Measurements from ENCODE around the gene OPCML.

DNA sequence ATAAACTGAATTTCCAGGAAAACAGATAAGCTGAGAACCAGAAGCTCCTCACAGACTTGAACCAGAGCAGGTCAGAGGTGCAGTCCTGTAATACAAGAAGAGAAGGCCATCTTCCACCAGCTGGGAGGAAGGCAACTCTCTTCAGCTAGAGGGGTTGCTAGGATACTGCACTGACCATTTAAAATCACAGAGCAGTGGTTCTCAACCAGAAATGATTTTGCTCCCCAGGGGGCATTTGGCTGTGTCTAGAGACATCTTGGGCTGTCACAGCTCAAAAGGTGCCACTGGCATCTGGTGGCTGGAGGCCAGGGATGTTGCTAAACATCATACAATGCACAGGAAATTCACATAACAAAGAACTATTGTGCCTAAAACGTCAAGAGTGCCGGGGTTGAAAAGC is 17.2 kb downstream of the OPCML start:
- no peak for TF ChIP-seq CTCF (IDR thresholded peaks at IDR 0.05; ENCODE audit: insufficient read depth, low read length, poor library complexity, severe bottlenecking)
- no peak for TF ChIP-seq EZH2phosphoT487 (conservative IDR thresholded peaks at IDR 0.05; ENCODE audit: low read length)
